HG03571 (cell line): ENCODE measurements around the gene BTNL8.
A peak's percentile ranks its signal among the peaks of the same experiment; 100 is the strongest.

Experiments used
- ATAC-seq: cut with Tn5 transposase; IDR thresholded peaks from one replicate; pipeline ENCODE4 v1.9.1; 2021; ENCODE audit not compliant: unreplicated experiment

BTNL8 gene

GRCh38 chr5:180950291-180950949, 51.5 kb downstream of the BTNL8 start:
- ATAC-seq: no peak

- ATAC-seq: no peak
Observed at GRCh38 chr5:180959661-180960060, 60.7 kb downstream of the BTNL8 start.

- no peak for ATAC-seq
Observed at GRCh38 chr5:180960209-180960608, 61.2 kb downstream of the BTNL8 start.

GRCh38 chr5:180969406-180969805, 70.4 kb downstream of the BTNL8 start:
- no peak for ATAC-seq

GRCh38 chr5:180970336-180970735, 71.4 kb downstream of the BTNL8 start:
- ATAC-seq: no peak

GRCh38 chr5:180970875-180971274, 71.9 kb downstream of the BTNL8 start:
- ATAC-seq: no peak

GRCh38 chr5:180974612-180975315, 75.8 kb downstream of the BTNL8 start:
- peak; percentile 17 for ATAC-seq

- peak; percentile 92 for ATAC-seq
Observed at GRCh38 chr5:180975338-180975737, 76.4 kb downstream of the BTNL8 start.

GRCh38 chr5:180976518-180976917, 77.6 kb downstream of the BTNL8 start:
- ATAC-seq: no peak

GRCh38 chr5:180977852-180978251, 78.9 kb downstream of the BTNL8 start:
- ATAC-seq: no peak

GRCh38 chr5:180982008-180982741, 83.2 kb downstream of the BTNL8 start:
- no peak for ATAC-seq

GRCh38 chr5:180988016-180988415, 89.1 kb downstream of the BTNL8 start:
- no peak for ATAC-seq

GRCh38 chr5:180988592-180988991, 89.6 kb downstream of the BTNL8 start, which contains the start of gene BTNL3:
Gene BTNL3, plus strand, starts transcription at chr5:180988846. Its CDS starts 183 bp downstream, at chr5:180989029.
- no peak for ATAC-seq

- ATAC-seq: no peak
Observed at GRCh38 chr5:180990086-180990881, 91.3 kb downstream of the BTNL8 start.

- ATAC-seq: no peak
Observed at GRCh38 chr5:180990882-180991242, 91.9 kb downstream of the BTNL8 start.
